Fibroblast of the aortic adventitia (primary cell): ENCODE data around the gene SCYGR1. TPM values are rescaled to one million over a fixed set of nuclear protein-coding genes. Genes with fewer than 3 reads are reported as not detected.

Experiments
- DNase-seq: peaks from one replicate; pipeline ENCODE4 v3.0.0-alpha.2; 2010; ENCODE audit warnings: low read depth
- H3K4me3 ChIP-seq: 2 replicates; pipeline ENCODE4 v1.5.1; 2011; ENCODE audit warnings: low read depth, mild to moderate bottlenecking, control low read depth, low read length, moderate library complexity
- CTCF ChIP-seq: IDR thresholded peaks from 2 replicates; pipeline ENCODE4 v1.5.1; 2011; ENCODE audit warnings: mild to moderate bottlenecking, low read length, control low read depth, inconsistent platforms; ENCODE audit not compliant: insufficient read depth
- total RNA-seq: library from RNA; depleted of rRNA; stranded (reverse); fragments of >200 nt; gene quantifications from 2 replicates; pipeline ENCODE4 v1.2.3, GENCODE V29; 2012; ENCODE audit warnings: low replicate concordance

Gene SCYGR1
- total RNA-seq, 1 donor: not detected

- H3K4me3 ChIP-seq: no peak overlapping the region
- DNase-seq: no peak
- no peak for TF ChIP-seq CTCF
Observed at GRCh38 chr2:227341553-227341952, 46.2 kb downstream of the SCYGR1 start.

DNA sequence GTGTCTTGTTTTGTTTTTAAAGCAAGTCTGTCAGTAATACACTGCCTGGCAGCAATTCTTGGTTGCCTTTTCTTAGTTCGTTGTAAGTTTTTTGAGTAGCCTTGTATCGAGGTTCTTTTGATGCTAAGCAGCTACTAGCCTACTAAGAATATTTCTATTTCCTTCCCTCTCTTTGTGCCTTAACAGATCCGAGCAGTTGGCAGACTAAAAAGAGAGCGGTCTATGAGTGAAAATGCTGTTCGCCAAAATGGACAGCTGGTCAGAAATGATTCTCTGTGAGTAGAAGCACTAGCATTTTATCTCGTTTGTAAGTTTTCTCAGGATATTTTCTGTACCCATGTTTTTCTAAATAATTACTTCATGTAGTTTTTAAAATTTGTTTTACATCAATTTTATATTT lies 47.6 kb downstream of the SCYGR1 start:
- no peak for TF ChIP-seq CTCF
- no peak for DNase-seq
- H3K4me3 ChIP-seq: no peak overlapping the region

- no peak for DNase-seq
- no peak for TF ChIP-seq CTCF
- H3K4me3 ChIP-seq: no peak overlapping the region
Observed at GRCh38 chr2:227339098-227339599, 48.6 kb downstream of the SCYGR1 start.

Other genes starting within 250 kb of the SCYGR1 start
- 1.1 and 2.6 TPM in 2 replicates for gene COL4A4, start 223.7 kb downstream of the SCYGR1 start, total RNA-seq
- 0.08 and 1.3 TPM in 2 replicates for gene COL4A3, start 223.3 kb downstream of the SCYGR1 start, total RNA-seq
- gene MFF, start 62.7 kb downstream of the SCYGR1 start, total RNA-seq: 82.3 and 96.9 TPM in 2 replicates
- 0.57 TPM in 1 of 2 replicates, not detected in the other for gene TM4SF20, start 8.6 kb downstream of the SCYGR1 start, total RNA-seq
- 10.8 and 81.3 TPM in 2 replicates for gene AGFG1, start 84.2 kb upstream of the SCYGR1 start, total RNA-seq
- not detected in 2 replicates for gene SCYGR2, start 210.9 kb upstream of the SCYGR1 start, total RNA-seq
- gene SCYGR3, start 226.9 kb upstream of the SCYGR1 start, total RNA-seq: not detected in 2 replicates
- gene SCYGR4, start 229.5 kb upstream of the SCYGR1 start, total RNA-seq: not detected in 2 replicates